Loucy (cell line): Measurements from ENCODE around the gene SLC27A1.

Source experiments
- CTCF ChIP-seq: fragments of 200-600 bp; sonication (generic); conservative IDR thresholded peaks from 2 replicates; pipeline ENCODE4 v1.5.1; 2014; ENCODE audit warnings: mild to moderate bottlenecking, antibody characterized with exemption, low read length
- EZH2phosphoT487 ChIP-seq: fragments of 200-600 bp; IDR thresholded peaks from 2 replicates; pipeline ENCODE4 v1.6.1; 2018; ENCODE audit warnings: antibody characterized with exemption, mild to moderate bottlenecking, moderate library complexity, borderline replicate concordance

- TF ChIP-seq CTCF (no peak), EZH2phosphoT487 (no peak)
Measured at GRCh38 chr19:17489392-17490030, 19.2 kb downstream of the SLC27A1 start.
